Endothelial cell of umbilical vein (primary cell): Measurements from ENCODE around the gene KPNB1.

ENCODE experiments used
- EZH2 ChIP-seq: IDR thresholded peaks from 2 replicates; pipeline ENCODE4 v1.6.1; 2012; ENCODE audit warnings: borderline replicate concordance, low read depth, mild to moderate bottlenecking, moderate library complexity, low read length, inconsistent platforms; ENCODE audit not compliant: severe bottlenecking
- FOS ChIP-seq: IDR thresholded peaks from 2 replicates; pipeline ENCODE4 v1.6.1; 2011; ENCODE audit warnings: mild to moderate bottlenecking, low read length, moderate library complexity, borderline replicate concordance; ENCODE audit not compliant: insufficient read depth
- JUN ChIP-seq: IDR thresholded peaks from 2 replicates; pipeline ENCODE4 v1.6.1; 2011; ENCODE audit warnings: borderline replicate concordance, low read depth; ENCODE audit not compliant: insufficient read length, insufficient read depth
- MYC ChIP-seq: IDR thresholded peaks from one replicate; pipeline ENCODE4 v1.6.1; 2011; ENCODE audit warnings: mild to moderate bottlenecking, low read depth, low read length
- POLR2A ChIP-seq: IDR thresholded peaks from 2 replicates; pipeline ENCODE4 v1.6.1; 2012; ENCODE audit warnings: low read depth, mild to moderate bottlenecking, control low read depth, low read length
- POLR2AphosphoS5 ChIP-seq: IDR thresholded peaks from 2 replicates; pipeline ENCODE4 v1.6.1; 2012; ENCODE audit warnings: low read depth, mild to moderate bottlenecking, control low read depth, low read length, moderate library complexity; ENCODE audit not compliant: insufficient read depth
- TF ChIP-seq, protein P1 (sequence below), 2 donors: IDR thresholded peaks; 1 replicate in 1 of 2; 2 replicates in 1 of 2; pipeline ENCODE4 v1.5.1; 2011; ENCODE audit warnings: low read length in 2 of 2, mild to moderate bottlenecking in 2 of 2, moderate library complexity in 2 of 2, control low read depth in 1 of 2, inconsistent platforms in 1 of 2, low read depth in 1 of 2; ENCODE audit not compliant: insufficient read depth in 1 of 2; ENCODE audit errors: extremely low read depth in 1 of 2

DNA sequence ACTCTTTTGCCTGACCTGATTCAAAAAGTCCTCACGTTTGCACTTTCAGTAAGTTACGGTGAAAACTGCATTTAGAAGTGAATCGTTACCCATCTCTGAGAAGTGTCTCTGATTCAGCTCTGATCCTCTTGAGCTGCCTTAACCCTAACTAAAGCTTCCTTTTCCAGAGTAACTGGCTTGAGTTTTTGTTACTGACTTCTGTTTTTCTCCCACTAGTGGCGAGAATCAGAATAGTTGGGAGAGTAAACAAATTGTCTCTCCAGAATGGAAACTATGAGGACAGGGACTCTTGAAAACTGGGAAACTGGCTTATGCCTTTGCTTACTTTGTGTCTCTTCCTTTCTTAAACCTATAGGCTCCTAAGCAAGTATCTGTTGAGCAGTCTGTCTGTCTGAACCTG is 31.3 kb upstream of the KPNB1 start:
- no peak for TF ChIP-seq POLR2A
- no peak for TF ChIP-seq POLR2AphosphoS5
- TF ChIP-seq, protein P1, sequence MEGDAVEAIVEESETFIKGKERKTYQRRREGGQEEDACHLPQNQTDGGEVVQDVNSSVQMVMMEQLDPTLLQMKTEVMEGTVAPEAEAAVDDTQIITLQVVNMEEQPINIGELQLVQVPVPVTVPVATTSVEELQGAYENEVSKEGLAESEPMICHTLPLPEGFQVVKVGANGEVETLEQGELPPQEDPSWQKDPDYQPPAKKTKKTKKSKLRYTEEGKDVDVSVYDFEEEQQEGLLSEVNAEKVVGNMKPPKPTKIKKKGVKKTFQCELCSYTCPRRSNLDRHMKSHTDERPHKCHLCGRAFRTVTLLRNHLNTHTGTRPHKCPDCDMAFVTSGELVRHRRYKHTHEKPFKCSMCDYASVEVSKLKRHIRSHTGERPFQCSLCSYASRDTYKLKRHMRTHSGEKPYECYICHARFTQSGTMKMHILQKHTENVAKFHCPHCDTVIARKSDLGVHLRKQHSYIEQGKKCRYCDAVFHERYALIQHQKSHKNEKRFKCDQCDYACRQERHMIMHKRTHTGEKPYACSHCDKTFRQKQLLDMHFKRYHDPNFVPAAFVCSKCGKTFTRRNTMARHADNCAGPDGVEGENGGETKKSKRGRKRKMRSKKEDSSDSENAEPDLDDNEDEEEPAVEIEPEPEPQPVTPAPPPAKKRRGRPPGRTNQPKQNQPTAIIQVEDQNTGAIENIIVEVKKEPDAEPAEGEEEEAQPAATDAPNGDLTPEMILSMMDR (IDR thresholded peaks at IDR 0.05; ENCODE audit: extremely low read depth in 1 of 2, insufficient read depth in 1 of 2, low read depth in 1 of 2, low read length in 2 of 2): peak; percentile 12 to 22
- TF ChIP-seq EZH2: no peak
- no peak for TF ChIP-seq MYC
- no peak for TF ChIP-seq FOS
- no peak for TF ChIP-seq JUN
